Left ventricle myocardium inferior (tissue), 1 donor: Measurements from ENCODE around the gene DGUOK. TPM values are rescaled to one million over a fixed set of nuclear protein-coding genes. Genes with fewer than 3 reads are reported as not detected.

ENCODE experiments used
- DNase-seq: peaks from one replicate; pipeline ENCODE4 v3.0.0-alpha.2; 2020
- H3K27ac ChIP-seq: fragments of 200-600 bp; replicated peaks from 2 replicates; pipeline ENCODE4 v1.8.0; 2021
- H3K27me3 ChIP-seq: fragments of 200-600 bp; 2 replicates; pipeline ENCODE4 v1.8.0; 2021; ENCODE audit warnings: low read depth
- H3K36me3 ChIP-seq: fragments of 200-600 bp; 2 replicates; pipeline ENCODE4 v1.8.0; 2021
- H3K4me1 ChIP-seq: fragments of 200-600 bp; 2 replicates; pipeline ENCODE4 v1.8.0; 2021
- H3K4me3 ChIP-seq: fragments of 200-600 bp; 2 replicates; pipeline ENCODE4 v1.8.0; 2021; ENCODE audit warnings: mild to moderate bottlenecking, moderate library complexity
- H3K9me3 ChIP-seq: fragments of 200-600 bp; replicated peaks from 2 replicates; pipeline ENCODE4 v1.8.0; 2021
- CTCF ChIP-seq: fragments of 200-600 bp; IDR thresholded peaks from 2 replicates; pipeline ENCODE4 v1.8.0; 2021; ENCODE audit warnings: antibody characterized with exemption, mild to moderate bottlenecking, borderline replicate concordance
- intact Hi-C: fragments of 100-400 bp; cut with micrococcal nuclease; formaldehyde crosslinking; loops from one replicate; pipeline ENCODE4 v1.11.0; 2022
- total RNA-seq: library from RNA; stranded (reverse); fragmentation: NEBNext Ultra II Directional; extraction: Animal tissue kit (Norgen Biotek cat#: 25700); gene quantifications from one replicate; pipeline ENCODE4 v1.2.1, GENCODE V29; 2021
- donor health status: DM: no; HTN: yes; CAD: no; lungs with severe emphysema.

The DGUOK gene
- total RNA-seq, 1 donor from 2014 or later, result 21.9 TPM

DNA sequence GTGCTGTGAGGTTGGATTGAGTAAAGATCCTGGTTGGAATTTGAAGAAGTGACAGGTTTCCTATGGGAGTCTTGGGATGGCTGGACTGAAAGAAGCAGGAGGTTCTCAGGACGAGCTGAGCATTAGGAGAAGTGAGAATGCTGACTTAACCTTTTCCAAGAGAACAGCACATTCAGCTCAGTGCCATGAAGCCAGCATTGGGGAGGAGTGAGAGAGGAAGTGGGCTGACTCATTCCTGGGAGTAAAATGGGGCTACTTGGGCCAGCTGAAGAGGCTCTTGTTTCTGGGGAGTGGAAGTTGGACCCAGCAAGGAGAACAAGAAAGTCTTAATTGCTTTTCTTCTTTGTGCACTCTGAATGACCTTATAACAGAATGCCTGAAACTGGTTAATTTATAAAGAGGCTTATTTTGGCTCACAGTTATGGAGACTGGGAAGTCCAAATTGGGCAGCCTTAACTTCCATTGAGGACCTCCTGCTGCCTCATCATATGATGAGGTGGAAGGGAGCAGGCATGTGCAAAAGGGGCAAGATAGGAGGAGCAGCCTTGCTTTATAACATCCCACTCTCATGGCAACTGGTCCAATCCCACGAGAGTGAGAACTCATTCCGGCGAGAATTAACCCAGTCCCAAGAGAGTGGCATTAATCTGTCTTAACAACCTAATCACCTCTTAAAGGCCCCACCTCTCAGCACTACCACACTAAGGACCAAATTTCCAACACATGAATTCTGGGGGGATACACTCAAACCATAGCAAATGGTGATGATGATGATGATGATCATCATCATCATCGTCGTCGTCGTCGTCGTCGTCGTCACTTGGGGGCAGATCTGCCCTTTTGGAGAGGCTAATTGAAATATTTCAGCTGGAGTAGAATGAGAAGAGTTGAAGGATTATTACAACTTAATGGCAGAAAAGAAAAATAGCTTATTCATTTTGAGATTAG is 26.1 kb downstream of the DGUOK start:
- intact Hi-C loops, result no loop called here
- H3K4me3 ChIP-seq, result no peak overlapping the region
- no peak for TF ChIP-seq CTCF
- peaks cover 95% of the 10 kb centered on the region for H3K36me3 ChIP-seq
- H3K4me1 ChIP-seq, result peaks cover 12% of the 10 kb centered on the region
- no peaks in the 10 kb centered on the region for H3K9me3 ChIP-seq
- DNase-seq, result no peak
- H3K27ac ChIP-seq, result no peak overlapping the region
- H3K27me3 ChIP-seq, result no peaks in the 10 kb centered on the region

- no peak for DNase-seq
- intact Hi-C loops, result no loop called here
- H3K4me1 ChIP-seq, result peaks cover 9% of the 10 kb centered on the region
- peaks cover 84% of the 10 kb centered on the region for H3K36me3 ChIP-seq
- no peak for TF ChIP-seq CTCF
- H3K27ac ChIP-seq, result no peak overlapping the region
- no peaks in the 10 kb centered on the region for H3K9me3 ChIP-seq
- no peak overlapping the region for H3K4me3 ChIP-seq
- H3K27me3 ChIP-seq, result no peaks in the 10 kb centered on the region
These were observed 29.7 kb downstream of the DGUOK start for GRCh38 chr2:73956218-73956865.

- intact Hi-C loops, result no loop called here
- DNase-seq, result no peak
- Histone ChIP-seq H3K9me3 (peaks cover 11% of the 10 kb centered on the region), H3K4me1 (no peaks in the 10 kb centered on the region), H3K36me3 (peaks cover 44% of the 10 kb centered on the region), H3K27ac (no peak overlapping the region), H3K4me3 (no peak overlapping the region), H3K27me3 (no peaks in the 10 kb centered on the region)
- no peak for TF ChIP-seq CTCF
These were observed 34.6 kb downstream of the DGUOK start for GRCh38 chr2:73961274-73961673.

- DNase-seq, result no peak
- Histone ChIP-seq H3K4me3 (no peak overlapping the region), H3K27ac (no peak overlapping the region), H3K27me3 (no peaks in the 10 kb centered on the region), H3K36me3 (peaks cover 37% of the 10 kb centered on the region), H3K9me3 (peaks cover 11% of the 10 kb centered on the region), H3K4me1 (no peaks in the 10 kb centered on the region)
- intact Hi-C loops, result no loop called here
- TF ChIP-seq CTCF, result no peak
These were observed 35.3 kb downstream of the DGUOK start for GRCh38 chr2:73961823-73962615.

- DNase-seq, result no peak
- Histone ChIP-seq H3K27me3 (no peaks in the 10 kb centered on the region), H3K27ac (no peak overlapping the region), H3K9me3 (peaks cover 11% of the 10 kb centered on the region), H3K4me3 (no peak overlapping the region), H3K4me1 (no peaks in the 10 kb centered on the region), H3K36me3 (peaks cover 29% of the 10 kb centered on the region)
- intact Hi-C loops, result no loop called here
- no peak for TF ChIP-seq CTCF
These were observed 36.1 kb downstream of the DGUOK start for GRCh38 chr2:73962798-73963197.
